WTC11 (cell line): ENCODE results near the gene RFTN1. TPM values are rescaled to one million over a fixed set of nuclear protein-coding genes. Genes with fewer than 3 reads are reported as not detected.

ENCODE experiments used
- ATAC-seq: fragments of 200-7000 bp; cut with Tn5 transposase; 2 replicates; pipeline ENCODE4 v1.10.0; 2021; ENCODE audit warnings: mild to moderate bottlenecking, moderate library complexity
- CTCF ChIA-PET: fragments of 300-600 bp; sonication (Branson Sonifier 250); formaldehyde crosslinking; loops from one replicate; lab custom pipeline; 2021; ENCODE audit warnings: antibody characterized with exemption; lab: Charles Lee
- POLR2A ChIA-PET: fragments of 350-600 bp; sonication (Branson Sonifier 250); formaldehyde crosslinking; loops from one replicate; lab custom pipeline; 2021; ENCODE audit warnings: antibody characterized with exemption; lab: Charles Lee
- DNase-seq: peaks from one replicate; pipeline ENCODE4 v3.0.0; 2021; ENCODE audit warnings: low spot score
- H3K27ac Mint-ChIP-seq: 2 replicates; pipeline ENCODE4 v1.8.0; 2021; ENCODE audit warnings: mixed read lengths
- H3K27me3 Mint-ChIP-seq: 2 replicates; pipeline ENCODE4 v1.8.0; 2021; ENCODE audit warnings: low read depth, mild to moderate bottlenecking, moderate library complexity, mixed read lengths
- H3K36me3 Mint-ChIP-seq: 2 replicates; pipeline ENCODE4 v1.8.0; 2021; ENCODE audit warnings: mixed read lengths
- H3K4me1 Mint-ChIP-seq: 2 replicates; pipeline ENCODE4 v1.8.0; 2022; ENCODE audit warnings: mixed read lengths
- H3K4me3 Mint-ChIP-seq: 2 replicates; pipeline ENCODE4 v1.8.0; 2021; ENCODE audit warnings: mild to moderate bottlenecking, moderate library complexity, mixed read lengths
- H3K9me3 Mint-ChIP-seq: 2 replicates; pipeline ENCODE4 v1.8.0; 2021; ENCODE audit warnings: mixed read lengths
- GABPB1 ChIP-seq: sonication (generic); formaldehyde crosslinking; IDR thresholded peaks from 2 replicates; pipeline ENCODE4 v1.8.1; 2023; ENCODE audit warnings: mild to moderate bottlenecking, missing genetic modification reagents
- GTF2I ChIP-seq: fragments of 250-450 bp; sonication (Bioruptor Pico); conservative IDR thresholded peaks from 2 replicates; pipeline ENCODE4 v1.4.0; 2021; ENCODE audit warnings: mild to moderate bottlenecking
- RELA ChIP-seq: sonication (generic); formaldehyde crosslinking; IDR thresholded peaks from 2 replicates; pipeline ENCODE4 v1.8.1; 2022; ENCODE audit warnings: missing genetic modification reagents, mild to moderate bottlenecking, borderline replicate concordance
- ZNF219 ChIP-seq: sonication (generic); formaldehyde crosslinking; IDR thresholded peaks from 2 replicates; pipeline ENCODE4 v1.8.0; 2023; ENCODE audit warnings: missing genetic modification reagents, mild to moderate bottlenecking, borderline replicate concordance
- ZNF416 ChIP-seq: fragments of 250-450 bp; sonication (Bioruptor Pico); IDR thresholded peaks from 2 replicates; pipeline ENCODE4 v1.9.0; 2021; ENCODE audit warnings: mild to moderate bottlenecking, inconsistent platforms
- ZNF423 ChIP-seq: fragments of 250-450 bp; sonication (Bioruptor Pico); IDR thresholded peaks from 2 replicates; pipeline ENCODE4 v2.1.2; 2022; ENCODE audit warnings: mild to moderate bottlenecking, moderate library complexity
- total RNA-seq: library from RNA; stranded (reverse); gene quantifications from 3 replicates; pipeline ENCODE4 v1.2.3, GENCODE V29; 2021
- TF ChIP-seq, protein P1 (sequence below): fragments of 250-450 bp; sonication (Bioruptor Pico); conservative IDR thresholded peaks from 2 replicates; pipeline ENCODE4 v1.9.0; 2021; ENCODE audit warnings: mild to moderate bottlenecking
- TF ChIP-seq, protein P2 (sequence below): sonication (generic); formaldehyde crosslinking; conservative IDR thresholded peaks from 2 replicates; pipeline ENCODE4 v1.8.1; 2023; ENCODE audit warnings: mild to moderate bottlenecking, low read depth, missing genetic modification reagents, moderate library complexity
- TF ChIP-seq, protein P3 (sequence below): sonication (generic); formaldehyde crosslinking; IDR thresholded peaks from 2 replicates; pipeline ENCODE4 v1.8.0; 2023; ENCODE audit warnings: missing genetic modification reagents
- TF ChIP-seq, protein P4 (sequence below): sonication (generic); formaldehyde crosslinking; IDR thresholded peaks from 2 replicates; pipeline ENCODE4 v1.8.1; 2023; ENCODE audit warnings: mild to moderate bottlenecking, missing genetic modification reagents, borderline replicate concordance
- TF ChIP-seq, protein P5 (sequence below): sonication (generic); formaldehyde crosslinking; IDR thresholded peaks from 2 replicates; pipeline ENCODE4 v1.8.1; 2022; ENCODE audit warnings: low read depth, missing genetic modification reagents, borderline replicate concordance

The RFTN1 gene
- total RNA-seq, 1 experiment from 2014 or later, result 3.8 TPM

DNA sequence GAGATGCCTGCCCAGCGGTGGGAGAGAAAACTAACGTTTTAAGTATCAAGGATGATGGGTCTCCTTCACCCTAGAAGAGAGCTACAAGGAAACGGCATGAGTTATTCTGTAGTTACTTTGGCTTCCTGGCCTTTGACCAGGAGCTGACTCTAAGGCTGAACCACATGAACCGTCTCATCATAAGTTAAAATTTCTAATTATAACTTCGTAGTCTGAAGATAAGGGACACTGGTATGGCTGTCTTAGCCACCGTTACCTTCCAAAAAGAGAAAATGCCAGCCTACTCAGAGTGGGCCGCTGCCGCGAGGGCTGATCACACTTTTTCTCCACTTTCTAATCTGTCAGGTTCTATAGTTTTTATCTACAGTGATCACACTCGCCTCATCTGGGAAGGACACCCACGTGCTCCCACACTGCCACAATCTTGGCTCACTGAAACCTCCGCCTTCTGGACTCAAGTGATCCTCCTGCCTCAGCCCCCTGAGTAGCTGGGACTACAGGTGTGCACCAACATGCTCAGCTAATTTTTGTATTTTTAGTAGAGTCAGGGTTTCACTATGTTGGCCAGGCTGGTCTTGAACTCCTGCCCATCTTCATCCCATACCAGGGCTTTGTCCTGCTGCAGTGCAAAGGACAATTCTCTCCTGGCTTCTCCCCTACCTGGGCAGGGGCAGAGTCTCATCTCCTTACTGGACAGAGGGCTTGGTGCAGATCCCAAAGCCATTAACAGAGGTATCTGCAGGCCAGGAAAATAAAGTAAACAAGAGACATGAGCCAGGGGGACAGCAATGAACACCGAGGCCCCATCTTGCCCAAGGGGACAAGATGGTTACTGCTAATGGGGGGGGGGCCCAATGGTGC is 73.4 kb downstream of the RFTN1 start (continued):
- TF ChIP-seq, protein P1, sequence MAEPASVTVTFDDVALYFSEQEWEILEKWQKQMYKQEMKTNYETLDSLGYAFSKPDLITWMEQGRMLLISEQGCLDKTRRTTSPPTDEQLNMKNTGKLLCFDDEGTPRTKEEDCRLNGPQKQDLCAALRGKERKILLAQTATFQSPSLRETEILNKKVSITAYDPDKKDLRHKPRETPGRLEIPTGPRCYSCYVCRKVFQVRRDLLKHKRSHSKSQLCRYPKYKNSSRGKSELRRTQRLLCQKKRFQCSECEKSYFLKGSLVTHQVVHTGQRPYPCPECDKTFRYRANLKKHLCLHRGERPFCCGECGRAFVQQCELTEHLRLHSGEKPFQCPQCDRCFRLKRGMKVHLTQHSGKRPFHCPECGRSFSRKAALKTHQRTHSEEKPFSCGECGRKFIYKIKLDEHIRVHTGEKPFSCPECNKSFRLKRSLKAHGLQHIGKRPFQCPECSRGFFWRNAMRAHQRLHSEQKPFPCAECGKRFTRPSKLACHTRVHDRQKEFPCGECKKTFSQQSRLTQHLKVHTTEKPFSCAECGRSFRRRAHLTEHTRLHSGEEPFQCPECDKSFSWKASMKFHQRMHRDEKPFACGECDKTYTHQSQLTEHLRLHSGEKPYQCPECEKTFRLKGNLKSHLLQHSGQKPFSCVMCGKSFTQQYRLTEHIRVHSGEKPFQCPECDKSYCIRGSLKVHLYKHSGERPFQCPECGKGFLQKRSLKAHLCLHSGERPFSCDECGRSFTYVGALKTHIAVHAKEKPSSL (CRISPR knock-in tag), result no peak
- TF ChIP-seq, protein P2, sequence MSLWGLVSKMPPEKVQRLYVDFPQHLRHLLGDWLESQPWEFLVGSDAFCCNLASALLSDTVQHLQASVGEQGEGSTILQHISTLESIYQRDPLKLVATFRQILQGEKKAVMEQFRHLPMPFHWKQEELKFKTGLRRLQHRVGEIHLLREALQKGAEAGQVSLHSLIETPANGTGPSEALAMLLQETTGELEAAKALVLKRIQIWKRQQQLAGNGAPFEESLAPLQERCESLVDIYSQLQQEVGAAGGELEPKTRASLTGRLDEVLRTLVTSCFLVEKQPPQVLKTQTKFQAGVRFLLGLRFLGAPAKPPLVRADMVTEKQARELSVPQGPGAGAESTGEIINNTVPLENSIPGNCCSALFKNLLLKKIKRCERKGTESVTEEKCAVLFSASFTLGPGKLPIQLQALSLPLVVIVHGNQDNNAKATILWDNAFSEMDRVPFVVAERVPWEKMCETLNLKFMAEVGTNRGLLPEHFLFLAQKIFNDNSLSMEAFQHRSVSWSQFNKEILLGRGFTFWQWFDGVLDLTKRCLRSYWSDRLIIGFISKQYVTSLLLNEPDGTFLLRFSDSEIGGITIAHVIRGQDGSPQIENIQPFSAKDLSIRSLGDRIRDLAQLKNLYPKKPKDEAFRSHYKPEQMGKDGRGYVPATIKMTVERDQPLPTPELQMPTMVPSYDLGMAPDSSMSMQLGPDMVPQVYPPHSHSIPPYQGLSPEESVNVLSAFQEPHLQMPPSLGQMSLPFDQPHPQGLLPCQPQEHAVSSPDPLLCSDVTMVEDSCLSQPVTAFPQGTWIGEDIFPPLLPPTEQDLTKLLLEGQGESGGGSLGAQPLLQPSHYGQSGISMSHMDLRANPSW (CRISPR knock-in tag), result no peak
- TF ChIP-seq RELA (CRISPR knock-in tag) (no peak), GABPB1 (CRISPR knock-in tag) (no peak), GTF2I (CRISPR knock-in tag) (no peak), ZNF219 (CRISPR knock-in tag) (no peak)
- TF ChIP-seq, protein P3, sequence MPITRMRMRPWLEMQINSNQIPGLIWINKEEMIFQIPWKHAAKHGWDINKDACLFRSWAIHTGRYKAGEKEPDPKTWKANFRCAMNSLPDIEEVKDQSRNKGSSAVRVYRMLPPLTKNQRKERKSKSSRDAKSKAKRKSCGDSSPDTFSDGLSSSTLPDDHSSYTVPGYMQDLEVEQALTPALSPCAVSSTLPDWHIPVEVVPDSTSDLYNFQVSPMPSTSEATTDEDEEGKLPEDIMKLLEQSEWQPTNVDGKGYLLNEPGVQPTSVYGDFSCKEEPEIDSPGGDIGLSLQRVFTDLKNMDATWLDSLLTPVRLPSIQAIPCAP (CRISPR knock-in tag), result no peak

DNA sequence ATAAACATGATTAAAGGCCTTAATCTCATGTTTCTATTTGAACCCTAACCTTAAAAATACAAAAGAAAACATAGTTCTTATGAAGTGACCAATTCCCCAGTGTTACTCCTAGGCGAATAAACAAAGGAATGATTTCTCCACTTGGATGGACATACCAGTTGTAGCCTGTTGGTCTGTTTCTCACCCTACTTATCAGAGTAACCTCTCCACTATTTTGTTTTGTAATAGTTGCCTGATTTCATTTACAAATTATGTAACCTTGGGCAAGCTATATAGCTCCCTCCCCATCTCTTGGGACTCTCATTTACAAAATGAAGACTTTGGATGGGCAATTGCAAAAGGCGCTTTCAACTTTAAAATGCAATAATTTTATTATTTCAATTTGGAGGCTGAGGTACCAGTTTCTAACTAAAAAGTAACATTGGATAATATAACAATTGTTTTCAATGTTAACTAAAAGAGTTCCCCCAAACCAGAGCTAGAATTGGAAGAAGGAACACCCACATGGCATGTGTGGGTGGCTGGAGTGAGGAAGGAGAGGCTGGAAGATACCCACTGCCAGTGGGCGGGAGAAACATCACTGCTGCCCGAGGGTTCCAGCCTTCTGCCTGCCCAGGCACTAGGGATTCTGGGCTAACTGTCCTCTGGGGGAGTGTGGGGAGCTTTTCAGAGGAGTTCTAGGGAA is 74.2 kb downstream of the RFTN1 start:
- Mint-ChIP-seq H3K36me3 (no peaks in the 10 kb centered on the region), H3K27me3 (no peaks in the 10 kb centered on the region; the same call in 1 of the 2 replicates), H3K4me3 (no peak overlapping the region), H3K9me3 (peaks cover 3% of the 10 kb centered on the region; the same call in 1 of the 2 replicates), H3K27ac (no peak overlapping the region), H3K4me1 (peaks cover under 1% of the 10 kb centered on the region; the same call in 1 of the 2 replicates)
- ChIA-PET CTCF (no interaction called here), POLR2A (no interaction called here)
- no peak for DNase-seq
- TF ChIP-seq, protein P4, sequence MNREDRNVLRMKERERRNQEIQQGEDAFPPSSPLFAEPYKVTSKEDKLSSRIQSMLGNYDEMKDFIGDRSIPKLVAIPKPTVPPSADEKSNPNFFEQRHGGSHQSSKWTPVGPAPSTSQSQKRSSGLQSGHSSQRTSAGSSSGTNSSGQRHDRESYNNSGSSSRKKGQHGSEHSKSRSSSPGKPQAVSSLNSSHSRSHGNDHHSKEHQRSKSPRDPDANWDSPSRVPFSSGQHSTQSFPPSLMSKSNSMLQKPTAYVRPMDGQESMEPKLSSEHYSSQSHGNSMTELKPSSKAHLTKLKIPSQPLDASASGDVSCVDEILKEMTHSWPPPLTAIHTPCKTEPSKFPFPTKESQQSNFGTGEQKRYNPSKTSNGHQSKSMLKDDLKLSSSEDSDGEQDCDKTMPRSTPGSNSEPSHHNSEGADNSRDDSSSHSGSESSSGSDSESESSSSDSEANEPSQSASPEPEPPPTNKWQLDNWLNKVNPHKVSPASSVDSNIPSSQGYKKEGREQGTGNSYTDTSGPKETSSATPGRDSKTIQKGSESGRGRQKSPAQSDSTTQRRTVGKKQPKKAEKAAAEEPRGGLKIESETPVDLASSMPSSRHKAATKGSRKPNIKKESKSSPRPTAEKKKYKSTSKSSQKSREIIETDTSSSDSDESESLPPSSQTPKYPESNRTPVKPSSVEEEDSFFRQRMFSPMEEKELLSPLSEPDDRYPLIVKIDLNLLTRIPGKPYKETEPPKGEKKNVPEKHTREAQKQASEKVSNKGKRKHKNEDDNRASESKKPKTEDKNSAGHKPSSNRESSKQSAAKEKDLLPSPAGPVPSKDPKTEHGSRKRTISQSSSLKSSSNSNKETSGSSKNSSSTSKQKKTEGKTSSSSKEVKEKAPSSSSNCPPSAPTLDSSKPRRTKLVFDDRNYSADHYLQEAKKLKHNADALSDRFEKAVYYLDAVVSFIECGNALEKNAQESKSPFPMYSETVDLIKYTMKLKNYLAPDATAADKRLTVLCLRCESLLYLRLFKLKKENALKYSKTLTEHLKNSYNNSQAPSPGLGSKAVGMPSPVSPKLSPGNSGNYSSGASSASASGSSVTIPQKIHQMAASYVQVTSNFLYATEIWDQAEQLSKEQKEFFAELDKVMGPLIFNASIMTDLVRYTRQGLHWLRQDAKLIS (CRISPR knock-in tag), result no peak
- TF ChIP-seq ZNF423 (CRISPR knock-in tag), result no peak
- no peak for TF ChIP-seq ZNF416 (CRISPR knock-in tag)
- TF ChIP-seq, protein P5, sequence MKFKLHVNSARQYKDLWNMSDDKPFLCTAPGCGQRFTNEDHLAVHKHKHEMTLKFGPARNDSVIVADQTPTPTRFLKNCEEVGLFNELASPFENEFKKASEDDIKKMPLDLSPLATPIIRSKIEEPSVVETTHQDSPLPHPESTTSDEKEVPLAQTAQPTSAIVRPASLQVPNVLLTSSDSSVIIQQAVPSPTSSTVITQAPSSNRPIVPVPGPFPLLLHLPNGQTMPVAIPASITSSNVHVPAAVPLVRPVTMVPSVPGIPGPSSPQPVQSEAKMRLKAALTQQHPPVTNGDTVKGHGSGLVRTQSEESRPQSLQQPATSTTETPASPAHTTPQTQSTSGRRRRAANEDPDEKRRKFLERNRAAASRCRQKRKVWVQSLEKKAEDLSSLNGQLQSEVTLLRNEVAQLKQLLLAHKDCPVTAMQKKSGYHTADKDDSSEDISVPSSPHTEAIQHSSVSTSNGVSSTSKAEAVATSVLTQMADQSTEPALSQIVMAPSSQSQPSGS (CRISPR knock-in tag), result no peak
- ATAC-seq, result no peak
